Ovary (tissue), 3 donors: ENCODE data around the gene NUDT9.

ENCODE experiments used
- CTCF ChIP-seq, 3 donors: fragments of 450-650 bp in 2 of 3; fragments of 200-600 bp in 1 of 3; IDR thresholded peaks; one replicate each; pipeline versions ENCODE4 v1.5.1 to v1.8.0; 2016 to 2022; ENCODE audit warnings: antibody characterized with exemption in 3 of 3, mild to moderate bottlenecking in 1 of 3
- EP300 ChIP-seq: sonication (generic); formaldehyde crosslinking; IDR thresholded peaks from one replicate; pipeline ENCODE4 v1.6.1; 2017; ENCODE audit warnings: antibody characterized with exemption
- donor health status: DM: no; HTN: no; CAD: no.

- TF ChIP-seq EP300: no peak
- TF ChIP-seq CTCF (IDR thresholded peaks at IDR 0.05): no peak
These were observed 59.0 kb downstream of the NUDT9 start for GRCh38 chr4:87481377-87481776.
